Gastrocnemius medialis (tissue), 4 donors: Measurements from ENCODE around the gene VAPA. TPM values are rescaled to one million over a fixed set of nuclear protein-coding genes. Genes with fewer than 3 reads are reported as not detected.

Source experiments
- ATAC-seq, 2 donors: fragments of 150-250 bp; one replicate each; pipeline ENCODE4 v1.9.1; 2016
- DNase-seq, 2 donors: peaks; one replicate each; pipeline ENCODE4 v3.0.0-alpha.2; 2019
- H3K27ac ChIP-seq, 4 donors: fragments of 200-600 bp; sonication (generic); 1 replicate in 1 of 4; 2 replicates in 3 of 4; pipeline ENCODE4 v1.5.1; 2016 to 2018; ENCODE audit warnings: mild to moderate bottlenecking in 2 of 4, moderate library complexity in 1 of 4
- H3K27me3 ChIP-seq, 3 donors: fragments of 200-600 bp; sonication (generic) in 2 of 3; 1 replicate in 1 of 3; 2 replicates in 2 of 3; pipeline versions ENCODE4 v1.5.1 to v1.6.0; 2016 to 2019; ENCODE audit warnings: mild to moderate bottlenecking in 1 of 3, moderate library complexity in 1 of 3
- H3K36me3 ChIP-seq, 2 donors: fragments of 200-600 bp; sonication (generic) in 1 of 2; one replicate each; pipeline ENCODE4 v1.5.1; 2017 to 2018
- H3K4me1 ChIP-seq, 2 donors: fragments of 200-600 bp; sonication (generic) in 1 of 2; one replicate each; pipeline ENCODE4 v1.5.1; 2016 to 2017; ENCODE audit warnings: mild to moderate bottlenecking in 2 of 2
- H3K4me3 ChIP-seq, 4 donors: fragments of 200-600 bp; sonication (generic) in 3 of 4; 1 replicate in 1 of 4; 2 replicates in 3 of 4; pipeline ENCODE4 v1.5.1; 2016 to 2019; ENCODE audit warnings: mild to moderate bottlenecking in 2 of 4
- H3K9me3 ChIP-seq, 3 donors: fragments of 200-600 bp; sonication (generic) in 2 of 3; 1 replicate in 1 of 3; 2 replicates in 2 of 3; pipeline ENCODE4 v1.5.1; 2016 to 2019
- CTCF ChIP-seq, 5 experiments: fragments of 450-650 bp in 3 of 5; fragments of 200-600 bp in 2 of 5; sonication (generic) in 2 of 5; IDR thresholded peaks in 4 of 5; conservative IDR thresholded peaks in 1 of 5; 1 replicate in 4 of 5; 2 replicates in 1 of 5; pipeline ENCODE4 v1.5.1; 2016 to 2019; ENCODE audit warnings: antibody characterized with exemption in 5 of 5, mild to moderate bottlenecking in 3 of 5, moderate library complexity in 3 of 5
- POLR2A ChIP-seq, 2 donors: fragments of 450-650 bp; IDR thresholded peaks; one replicate each; pipeline ENCODE4 v1.6.1; 2017; ENCODE audit warnings: antibody characterized with exemption in 2 of 2, mild to moderate bottlenecking in 2 of 2, moderate library complexity in 2 of 2
- in situ Hi-C, 4 donors: fragments of 200-750 bp; cut with MboI; loops; one replicate each; pipeline versions ENCODE4 v1.15.0 to v1.8.0; 2017; ENCODE audit warnings: low sequenced_read_pairs in 4 of 4
- intact Hi-C: fragments of 100-400 bp; cut with DNase I; formaldehyde crosslinking; loops from one replicate; pipeline ENCODE4 v1.15.1; 2023; ENCODE audit warnings: low total_unique reads
- total RNA-seq, 4 donors: library from RNA; depleted of rRNA; stranded (reverse); fragments of >200 nt; gene quantifications; one replicate each; pipeline versions ENCODE4 v1.1.0 to v1.2.3, GENCODE V29; 2016

The VAPA gene
- total RNA-seq, 4 donors from 2014 or later = 227 to 320 (median 243) TPM

DNA sequence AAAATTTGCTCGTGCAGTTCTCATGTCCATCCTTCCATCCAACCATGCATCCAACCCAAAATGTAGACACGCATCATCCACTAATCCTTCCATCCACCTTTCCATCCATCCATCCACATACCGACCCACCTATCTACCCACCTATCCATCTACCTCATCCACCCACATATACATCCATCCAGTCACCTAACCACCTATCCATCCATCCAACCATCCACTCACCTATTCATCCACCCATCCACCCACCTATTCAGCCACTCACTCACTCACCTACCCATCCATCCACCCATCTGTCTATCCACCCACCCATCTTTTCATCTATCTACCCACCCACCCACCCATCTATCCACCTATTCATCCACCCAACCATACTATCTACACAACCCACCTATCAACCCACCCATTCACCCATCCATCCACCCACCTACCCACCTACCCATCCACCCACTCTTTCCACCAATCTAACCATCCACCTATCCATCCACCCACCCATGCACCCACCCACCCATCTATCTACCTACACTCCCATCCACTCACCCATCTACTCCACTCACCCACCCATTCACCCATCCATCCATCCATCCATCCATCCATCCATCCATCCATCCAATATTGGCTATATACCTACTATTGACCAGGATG is 94.3 kb downstream of the VAPA start:
- H3K27me3 ChIP-seq = no peaks in the 10 kb centered on the region
- in situ Hi-C loops = no loop called here
- no peak for DNase-seq
- no peaks in the 10 kb centered on the region for H3K36me3 ChIP-seq
- no peak for ATAC-seq
- no peak overlapping the region for H3K27ac ChIP-seq
- no peak for TF ChIP-seq POLR2A (IDR thresholded peaks at IDR 0.05)
- TF ChIP-seq CTCF (IDR thresholded peaks at IDR 0.05 in 4 of 5, conservative IDR thresholded peaks at IDR 0.05 in 1 of 5) = no peak
- no peak overlapping the region for H3K4me3 ChIP-seq
- no peaks in the 10 kb centered on the region for H3K9me3 ChIP-seq
- peaks cover 12 to 19% of the 10 kb centered on the region in 2 donors for H3K4me1 ChIP-seq
- intact Hi-C loops = no loop called here

Other genes with a start within 250 kb of the VAPA start
- 1 to 10 TPM; 3.2 to 7.1 (median 4.4) TPM for gene RAB31, start 205.7 kb upstream of the VAPA start, total RNA-seq
- gene TXNDC2, start 28.0 kb upstream of the VAPA start, total RNA-seq = not detected